Measurements from ENCODE around the gene PGA5.

DNA sequence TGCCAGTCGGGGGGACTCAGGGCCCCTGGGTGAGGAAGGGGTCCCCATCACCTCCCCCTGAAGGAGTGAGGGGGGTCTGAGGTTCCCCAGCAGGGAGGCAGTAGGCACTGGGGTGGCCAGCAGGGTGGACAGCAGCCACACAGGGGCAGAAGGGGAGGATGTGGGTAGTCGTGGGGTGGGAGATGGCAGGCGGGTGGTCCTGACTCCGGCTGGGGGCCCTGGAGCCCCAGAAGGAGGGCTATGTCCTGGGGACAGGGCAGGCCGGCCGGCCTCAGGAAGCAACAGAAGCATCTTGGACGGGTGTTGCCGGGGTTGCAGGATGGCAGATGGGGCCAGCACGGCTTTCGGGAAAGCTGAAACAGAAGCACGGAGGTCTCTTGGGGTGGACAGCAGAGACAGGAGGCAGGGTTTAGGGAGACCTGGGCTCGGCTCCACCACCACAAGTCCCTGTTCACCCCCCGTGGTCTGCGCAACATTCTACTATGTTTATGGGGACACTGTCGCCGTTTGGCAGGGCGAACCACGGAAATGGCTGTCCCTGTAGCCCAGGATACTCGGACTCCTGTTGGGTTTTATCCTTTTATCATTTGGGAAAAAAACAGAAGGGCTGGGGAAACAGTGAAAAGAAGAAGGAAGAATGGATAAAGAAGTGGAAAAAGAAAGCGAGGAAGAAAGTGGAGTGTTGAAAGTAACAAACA lies 40.1 kb downstream of the PGA5 start:
- TF ChIP-seq POLR2A (IDR thresholded peaks at IDR 0.05): no peak
- TF ChIP-seq, protein P1, sequence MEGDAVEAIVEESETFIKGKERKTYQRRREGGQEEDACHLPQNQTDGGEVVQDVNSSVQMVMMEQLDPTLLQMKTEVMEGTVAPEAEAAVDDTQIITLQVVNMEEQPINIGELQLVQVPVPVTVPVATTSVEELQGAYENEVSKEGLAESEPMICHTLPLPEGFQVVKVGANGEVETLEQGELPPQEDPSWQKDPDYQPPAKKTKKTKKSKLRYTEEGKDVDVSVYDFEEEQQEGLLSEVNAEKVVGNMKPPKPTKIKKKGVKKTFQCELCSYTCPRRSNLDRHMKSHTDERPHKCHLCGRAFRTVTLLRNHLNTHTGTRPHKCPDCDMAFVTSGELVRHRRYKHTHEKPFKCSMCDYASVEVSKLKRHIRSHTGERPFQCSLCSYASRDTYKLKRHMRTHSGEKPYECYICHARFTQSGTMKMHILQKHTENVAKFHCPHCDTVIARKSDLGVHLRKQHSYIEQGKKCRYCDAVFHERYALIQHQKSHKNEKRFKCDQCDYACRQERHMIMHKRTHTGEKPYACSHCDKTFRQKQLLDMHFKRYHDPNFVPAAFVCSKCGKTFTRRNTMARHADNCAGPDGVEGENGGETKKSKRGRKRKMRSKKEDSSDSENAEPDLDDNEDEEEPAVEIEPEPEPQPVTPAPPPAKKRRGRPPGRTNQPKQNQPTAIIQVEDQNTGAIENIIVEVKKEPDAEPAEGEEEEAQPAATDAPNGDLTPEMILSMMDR (IDR thresholded peaks at IDR 0.05): no peak

Measured in adrenal gland (tissue), 5 donors.